Endothelial cell of umbilical vein (primary cell): Measurements from ENCODE around the gene IGFBP2. TPM values are rescaled to one million over a fixed set of nuclear protein-coding genes. Genes with fewer than 3 reads are reported as not detected.

Source experiments
- BruUV-seq: library from RNA; stranded (reverse); fragments of 400-500 nt; replicated peaks from 2 replicates; lab custom pipeline; 2021; lab: Mats Ljungman, UMichigan
- CTCF ChIA-PET: fragments of 300-600, 350-600 bp; sonication (Branson Sonifier 250); formaldehyde crosslinking; loops from one replicate; lab custom pipeline; 2021; ENCODE audit warnings: antibody characterized with exemption, inconsistent platforms; lab: Charles Lee
- POLR2A ChIA-PET: fragments of 300-600, 350-600 bp; sonication (Branson Sonifier 250); formaldehyde crosslinking; loops from one replicate; lab custom pipeline; 2021; ENCODE audit warnings: antibody characterized with exemption, inconsistent platforms; lab: Charles Lee
- DNase-seq: peaks from one replicate; pipeline ENCODE4 v3.0.0-alpha.2; 2011; ENCODE audit warnings: low read depth, low spot score
- FAIRE-seq: peaks from 2 replicates; lab custom pipeline; 2011; peaks lifted over from hg19 to GRCh38; lab: Jason Lieb, UNC
- H2AFZ ChIP-seq: 2 replicates; pipeline ENCODE4 v1.6.0; 2012; ENCODE audit warnings: low read depth, low read length, control low read depth, inconsistent platforms
- H3K27ac ChIP-seq: 2 replicates; pipeline ENCODE4 v1.5.1; 2011; ENCODE audit warnings: low read depth, mild to moderate bottlenecking, control low read depth, low read length, moderate library complexity; ENCODE audit not compliant: insufficient read depth
- H3K27me3 ChIP-seq, 2 experiments: 2 replicates each; pipeline versions ENCODE4 v1.6.0 to v1.6.1; 2011; ENCODE audit warnings: low read length in 2 of 2, mixed read lengths in 1 of 2; ENCODE audit not compliant: control insufficient read depth in 2 of 2, insufficient read depth in 2 of 2
- H3K36me3 ChIP-seq, 2 experiments: 2 replicates in 1 of 2; 3 replicates in 1 of 2; pipeline ENCODE4 v1.5.1; 2011; ENCODE audit warnings: low read length in 2 of 2, mild to moderate bottlenecking in 1 of 2, moderate library complexity in 1 of 2; ENCODE audit not compliant: control insufficient read depth in 2 of 2, insufficient read depth in 2 of 2; ENCODE audit errors: extremely low read depth in 1 of 2
- H3K4me1 ChIP-seq: 3 replicates; pipeline ENCODE4 v1.5.1; 2011; ENCODE audit warnings: mild to moderate bottlenecking, low read length; ENCODE audit not compliant: control insufficient read depth, insufficient read depth; ENCODE audit errors: extremely low read depth
- H3K4me2 ChIP-seq: 2 replicates; pipeline ENCODE4 v1.6.1; 2011; ENCODE audit warnings: low read length, control low read depth, mixed read lengths; ENCODE audit not compliant: insufficient read depth
- H3K4me3 ChIP-seq, 3 experiments: fragments of 200-600 bp in 1 of 3; sonication (generic), shearing (Covaris generic) in 1 of 3; replicated peaks in 1 of 3; 2 replicates each; pipeline ENCODE4 v1.5.1; 2011 to 2016; ENCODE audit warnings: control low read depth in 3 of 3, low read length in 3 of 3, mild to moderate bottlenecking in 2 of 3, inconsistent platforms in 1 of 3, low read depth in 1 of 3, moderate library complexity in 1 of 3; ENCODE audit not compliant: insufficient read depth in 1 of 3
- H3K79me2 ChIP-seq: 2 replicates; pipeline ENCODE4 v1.6.0; 2012; ENCODE audit warnings: low read length, inconsistent platforms; ENCODE audit not compliant: control insufficient read depth, insufficient read depth
- H3K9ac ChIP-seq: replicated peaks from 2 replicates; pipeline ENCODE3; 2011; ENCODE audit warnings: low read length, control low read depth; ENCODE audit not compliant: insufficient read depth; ENCODE audit errors: extremely low read depth
- H3K9me1 ChIP-seq: replicated peaks from 3 replicates; pipeline ENCODE4 v1.6.0; 2011; ENCODE audit warnings: mild to moderate bottlenecking, low read length; ENCODE audit not compliant: control insufficient read depth, insufficient read depth; ENCODE audit errors: extremely low read depth
- H3K9me3 ChIP-seq: replicated peaks from 2 replicates; pipeline ENCODE4 v1.5.1; 2012; ENCODE audit warnings: low read length, inconsistent platforms; ENCODE audit not compliant: control insufficient read depth, insufficient read depth
- H4K20me1 ChIP-seq: replicated peaks from 2 replicates; pipeline ENCODE3; 2011; ENCODE audit warnings: mild to moderate bottlenecking, low read length; ENCODE audit not compliant: control insufficient read depth, insufficient read depth; ENCODE audit errors: extremely low read depth
- EZH2 ChIP-seq: IDR thresholded peaks from 2 replicates; pipeline ENCODE4 v1.6.1; 2012; ENCODE audit warnings: borderline replicate concordance, low read depth, mild to moderate bottlenecking, moderate library complexity, low read length, inconsistent platforms; ENCODE audit not compliant: severe bottlenecking
- FOS ChIP-seq: IDR thresholded peaks from 2 replicates; pipeline ENCODE4 v1.6.1; 2011; ENCODE audit warnings: mild to moderate bottlenecking, low read length, moderate library complexity, borderline replicate concordance; ENCODE audit not compliant: insufficient read depth
- GATA2 ChIP-seq: IDR thresholded peaks from 2 replicates; pipeline ENCODE4 v1.7.0; 2011; ENCODE audit warnings: low read depth, mild to moderate bottlenecking, moderate library complexity, mixed read lengths, low read length; ENCODE audit not compliant: insufficient read length, insufficient read depth
- JUN ChIP-seq: IDR thresholded peaks from 2 replicates; pipeline ENCODE4 v1.6.1; 2011; ENCODE audit warnings: borderline replicate concordance, low read depth; ENCODE audit not compliant: insufficient read length, insufficient read depth
- MYC ChIP-seq: IDR thresholded peaks from one replicate; pipeline ENCODE4 v1.6.1; 2011; ENCODE audit warnings: mild to moderate bottlenecking, low read depth, low read length
- POLR2A ChIP-seq: IDR thresholded peaks from 2 replicates; pipeline ENCODE4 v1.6.1; 2012; ENCODE audit warnings: low read depth, mild to moderate bottlenecking, control low read depth, low read length
- POLR2AphosphoS5 ChIP-seq: IDR thresholded peaks from 2 replicates; pipeline ENCODE4 v1.6.1; 2012; ENCODE audit warnings: low read depth, mild to moderate bottlenecking, control low read depth, low read length, moderate library complexity; ENCODE audit not compliant: insufficient read depth
- dilution Hi-C: fragments of 300-500 bp; cut with MboI; formaldehyde crosslinking; loops from one replicate; pipeline ENCODE4 v1.15.0; 2019; ENCODE audit warnings: low sequenced_read_pairs; ENCODE audit not compliant: extremely low pct_ligation_motif_present
- intact Hi-C: fragments of 100-400 bp; cut with micrococcal nuclease; formaldehyde crosslinking; loops from one replicate; pipeline ENCODE4 v1.10.0; 2022
- polyA plus RNA-seq, 4 experiments: library from polyadenylated mRNA; depleted of rRNA in 3 of 4; stranded (reverse) in 3 of 4; unstranded in 1 of 4; fragments of >200 nt; gene quantifications; 2 replicates each; pipeline versions ENCODE4 v1.2.1 to v1.2.3, GENCODE V29; 2011 to 2012; ENCODE audit warnings: missing spikeins in 1 of 4
- total RNA-seq: library from RNA; stranded (reverse); gene quantifications from 2 replicates; pipeline ENCODE4 v1.2.3, GENCODE V29; 2021
- TF ChIP-seq, protein P1 (sequence below): IDR thresholded peaks from 2 replicates; pipeline ENCODE4 v1.6.1; 2011; ENCODE audit not compliant: insufficient read depth, insufficient read length
- TF ChIP-seq, protein P2 (sequence below), 2 donors: IDR thresholded peaks; 1 replicate in 1 of 2; 2 replicates in 1 of 2; pipeline ENCODE4 v1.5.1; 2011; ENCODE audit warnings: low read length in 2 of 2, mild to moderate bottlenecking in 2 of 2, moderate library complexity in 2 of 2, control low read depth in 1 of 2, inconsistent platforms in 1 of 2, low read depth in 1 of 2; ENCODE audit not compliant: insufficient read depth in 1 of 2; ENCODE audit errors: extremely low read depth in 1 of 2

The IGFBP2 gene
- total and polyA plus RNA-seq, 2 donors (not counting 3 experiments of a cell fraction or from before 2014, with no cell fraction given) = 212 to 261 TPM

DNA sequence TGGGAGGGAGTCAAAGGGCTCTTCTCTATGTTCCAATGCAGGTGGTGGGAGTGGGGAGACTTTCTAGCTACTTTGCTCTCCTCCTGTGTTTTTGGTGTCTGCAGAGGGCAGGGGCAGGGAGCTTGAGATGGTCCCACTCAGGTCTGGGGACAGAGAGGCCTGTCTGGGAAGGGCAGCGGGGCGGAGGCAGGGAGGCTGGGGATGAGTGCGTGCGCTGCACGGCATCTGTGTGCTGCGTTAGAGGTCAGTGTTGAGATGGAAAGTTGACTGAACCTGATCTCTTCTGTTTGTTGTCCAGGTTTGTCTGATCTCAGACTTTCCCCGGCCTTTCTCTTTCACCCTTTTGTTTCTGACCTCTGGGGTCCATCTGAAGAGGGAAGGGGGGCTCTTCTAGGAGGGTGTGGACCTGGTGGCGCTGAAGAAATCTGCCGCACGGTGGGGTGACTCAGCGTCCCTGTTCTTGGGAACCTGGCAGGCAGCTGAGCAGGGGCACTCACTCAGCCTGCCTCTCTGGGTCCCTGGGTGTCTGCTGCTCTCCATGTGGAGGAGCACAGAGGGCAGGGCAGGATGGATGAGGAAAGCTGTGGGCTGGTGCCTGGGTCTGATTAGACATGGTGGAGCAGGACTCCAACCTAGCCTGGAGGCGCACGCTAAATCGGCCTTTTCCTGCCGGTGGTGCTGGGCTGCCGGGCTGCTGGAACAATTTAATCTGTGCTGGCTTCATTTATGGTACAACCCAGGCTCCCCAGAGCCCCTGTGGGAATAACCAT is 24.1 kb downstream of the IGFBP2 start:
- FAIRE-seq (no peak), DNase-seq (no peak)
- H3K27ac ChIP-seq = no peak overlapping the region
- dilution Hi-C loops = loop anchor here (10.0 kb wide), 1 partner anchor 132 kb away; no protein-coding TSS in a partner anchor
- H3K36me3 ChIP-seq = peaks cover 0 to 2% of the 10 kb centered on the region in 2 experiments
- no peak overlapping the region for H3K9ac ChIP-seq
- H3K79me2 ChIP-seq = peaks cover 3% of the 10 kb centered on the region
- H3K9me1 ChIP-seq = no peaks in the 10 kb centered on the region
- H2AFZ ChIP-seq = no peak overlapping the region
- no peaks in the 10 kb centered on the region for H3K27me3 ChIP-seq
- no peak overlapping the region for H3K4me3 ChIP-seq
- H3K4me1 ChIP-seq = peaks cover 9% of the 10 kb centered on the region
- TF ChIP-seq FOS (no peak), GATA2 (no peak), EZH2 (no peak), POLR2AphosphoS5 (no peak), JUN (no peak), POLR2A (no peak), MYC (no peak)
- TF ChIP-seq, protein P1, sequence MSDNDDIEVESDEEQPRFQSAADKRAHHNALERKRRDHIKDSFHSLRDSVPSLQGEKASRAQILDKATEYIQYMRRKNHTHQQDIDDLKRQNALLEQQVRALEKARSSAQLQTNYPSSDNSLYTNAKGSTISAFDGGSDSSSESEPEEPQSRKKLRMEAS = no peak
- TF ChIP-seq, protein P2, sequence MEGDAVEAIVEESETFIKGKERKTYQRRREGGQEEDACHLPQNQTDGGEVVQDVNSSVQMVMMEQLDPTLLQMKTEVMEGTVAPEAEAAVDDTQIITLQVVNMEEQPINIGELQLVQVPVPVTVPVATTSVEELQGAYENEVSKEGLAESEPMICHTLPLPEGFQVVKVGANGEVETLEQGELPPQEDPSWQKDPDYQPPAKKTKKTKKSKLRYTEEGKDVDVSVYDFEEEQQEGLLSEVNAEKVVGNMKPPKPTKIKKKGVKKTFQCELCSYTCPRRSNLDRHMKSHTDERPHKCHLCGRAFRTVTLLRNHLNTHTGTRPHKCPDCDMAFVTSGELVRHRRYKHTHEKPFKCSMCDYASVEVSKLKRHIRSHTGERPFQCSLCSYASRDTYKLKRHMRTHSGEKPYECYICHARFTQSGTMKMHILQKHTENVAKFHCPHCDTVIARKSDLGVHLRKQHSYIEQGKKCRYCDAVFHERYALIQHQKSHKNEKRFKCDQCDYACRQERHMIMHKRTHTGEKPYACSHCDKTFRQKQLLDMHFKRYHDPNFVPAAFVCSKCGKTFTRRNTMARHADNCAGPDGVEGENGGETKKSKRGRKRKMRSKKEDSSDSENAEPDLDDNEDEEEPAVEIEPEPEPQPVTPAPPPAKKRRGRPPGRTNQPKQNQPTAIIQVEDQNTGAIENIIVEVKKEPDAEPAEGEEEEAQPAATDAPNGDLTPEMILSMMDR (IDR thresholded peaks at IDR 0.05; ENCODE audit: extremely low read depth in 1 of 2, insufficient read depth in 1 of 2, low read depth in 1 of 2, low read length in 2 of 2) = no peak
- ChIA-PET CTCF (interaction anchor here (1.1 to 4.4 kb wide), 3 partner anchors 9 to 139 kb away, joined by 5 to 24 read pairs (median 5); no protein-coding TSS in a partner anchor), POLR2A (no interaction called here)
- no peaks in the 10 kb centered on the region for H4K20me1 ChIP-seq
- intact Hi-C loops = no loop called here
- H3K9me3 ChIP-seq = no peaks in the 10 kb centered on the region
- no peak overlapping the region for H3K4me2 ChIP-seq
- no TSS peak for BruUV-seq
